IMR-90 (cell line): ENCODE measurements around the gene PRSS38. TPM values are rescaled to one million over a fixed set of nuclear protein-coding genes. Genes with fewer than 3 reads are reported as not detected.
A peak's percentile ranks its signal among the peaks of the same experiment; 100 is the strongest.

Source experiments
- ATAC-seq: fragments of 200-7000 bp; cut with Tn5 transposase; 2 replicates; pipeline ENCODE4 v1.9.1; 2020; ENCODE audit warnings: low read depth, mild to moderate bottlenecking, moderate library complexity
- BruUV-seq: library from RNA; stranded (reverse); fragments of 400-500 nt; replicated peaks from 2 replicates; lab custom pipeline; 2021; lab: Mats Ljungman, UMichigan
- CTCF ChIA-PET: fragments of 300-600 bp; formaldehyde crosslinking; extraction: SDS; loops from one replicate; lab custom pipeline; 2021; ENCODE audit warnings: antibody characterized with exemption; lab: Yijun Ruan, JAX
- POLR2A ChIA-PET: fragments of 300-600 bp; sonication (Branson Sonifier 250); formaldehyde crosslinking; loops from one replicate; lab custom pipeline; 2022; ENCODE audit warnings: antibody characterized with exemption; ENCODE audit not compliant: unreplicated experiment; lab: Charles Lee
- DNase-seq: peaks from one replicate; pipeline ENCODE4 v3.0.0; 2013
- H2AFZ ChIP-seq: replicated peaks from 2 replicates; pipeline ENCODE3; 2013; ENCODE audit warnings: low read length, mild to moderate bottlenecking; ENCODE audit not compliant: poor library complexity
- H2AK5ac ChIP-seq: 2 replicates; pipeline ENCODE4 v1.6.1; 2013; ENCODE audit warnings: low read depth, low read length, inconsistent platforms
- H2AK9ac ChIP-seq: replicated peaks from 2 replicates; pipeline ENCODE3; 2013; ENCODE audit warnings: mild to moderate bottlenecking, low read depth, low read length, moderate library complexity; ENCODE audit not compliant: poor library complexity
- H2BK120ac ChIP-seq: 2 replicates; pipeline ENCODE4 v1.6.1; 2013; ENCODE audit warnings: low read depth, low read length, inconsistent platforms
- H2BK15ac ChIP-seq: 3 replicates; pipeline ENCODE4 v1.6.1; 2013; ENCODE audit warnings: low read depth, low read length, inconsistent platforms
- H2BK20ac ChIP-seq: 2 replicates; pipeline ENCODE4 v1.6.1; 2013; ENCODE audit warnings: low read depth, mild to moderate bottlenecking, inconsistent platforms, low read length, moderate library complexity
- H2BK5ac ChIP-seq: 2 replicates; pipeline ENCODE4 v1.6.1; 2013; ENCODE audit warnings: mild to moderate bottlenecking, low read depth, low read length, inconsistent platforms; ENCODE audit not compliant: poor library complexity, severe bottlenecking
- H3K14ac ChIP-seq: replicated peaks from 2 replicates; pipeline ENCODE4 v1.6.1; 2013; ENCODE audit warnings: low read depth, low read length, inconsistent platforms
- H3K18ac ChIP-seq: 2 replicates; pipeline ENCODE4 v1.6.1; 2013; ENCODE audit warnings: low read depth, low read length, control low read depth
- H3K23ac ChIP-seq: 2 replicates; pipeline ENCODE4 v1.6.1; 2013; ENCODE audit warnings: low read depth, low read length, inconsistent platforms
- H3K27ac ChIP-seq: 2 replicates; pipeline ENCODE4 v1.5.1; 2013; ENCODE audit warnings: mild to moderate bottlenecking, control low read depth, low read length; ENCODE audit not compliant: insufficient read depth
- H3K27me3 ChIP-seq: 2 replicates; pipeline ENCODE4 v1.6.1; 2013; ENCODE audit warnings: low read length; ENCODE audit not compliant: control insufficient read depth, insufficient read depth
- H3K36me3 ChIP-seq: 2 replicates; pipeline ENCODE4 v1.6.1; 2013; ENCODE audit warnings: low read length, mixed read lengths; ENCODE audit not compliant: control insufficient read depth, insufficient read depth
- H3K4ac ChIP-seq: 2 replicates; pipeline ENCODE4 v1.6.1; 2013; ENCODE audit warnings: low read depth, low read length, inconsistent platforms
- H3K4me1 ChIP-seq: 2 replicates; pipeline ENCODE4 v1.6.1; 2013; ENCODE audit warnings: low read length, mixed read lengths; ENCODE audit not compliant: control insufficient read depth, insufficient read depth
- H3K4me2 ChIP-seq: 2 replicates; pipeline ENCODE4 v1.6.1; 2013; ENCODE audit warnings: low read depth, mild to moderate bottlenecking, control low read depth, low read length, moderate library complexity
- H3K4me3 ChIP-seq: 2 replicates; pipeline ENCODE4 v1.5.1; 2013; ENCODE audit warnings: low read depth, mild to moderate bottlenecking, control low read depth, low read length, moderate library complexity; ENCODE audit not compliant: insufficient read depth
- H3K56ac ChIP-seq: 2 replicates; pipeline ENCODE4 v1.6.1; 2013; ENCODE audit warnings: low read length, inconsistent platforms; ENCODE audit not compliant: insufficient read depth; ENCODE audit errors: extremely low read depth
- H3K79me1 ChIP-seq, 2 experiments: 2 replicates each; pipeline ENCODE4 v1.6.1; 2013; ENCODE audit warnings: low read length in 2 of 2, inconsistent platforms in 1 of 2, low read depth in 1 of 2
- H3K9ac ChIP-seq: 2 replicates; pipeline ENCODE4 v1.6.1; 2013; ENCODE audit warnings: low read depth, low read length, control low read depth
- H3K9me1 ChIP-seq: 2 replicates; pipeline ENCODE4 v1.6.1; 2013; ENCODE audit warnings: low read length, inconsistent platforms; ENCODE audit not compliant: insufficient read depth
- H3K9me3 ChIP-seq: 2 replicates; pipeline ENCODE4 v1.6.1; 2013; ENCODE audit warnings: low read length; ENCODE audit not compliant: control insufficient read depth, insufficient read depth
- H4K20me1 ChIP-seq: 2 replicates; pipeline ENCODE4 v1.6.1; 2013; ENCODE audit warnings: low read length, inconsistent platforms; ENCODE audit not compliant: insufficient read depth
- H4K5ac ChIP-seq: 2 replicates; pipeline ENCODE4 v1.6.1; 2013; ENCODE audit warnings: mild to moderate bottlenecking, low read depth, low read length, control low read depth
- H4K8ac ChIP-seq, 2 experiments: 2 replicates each; pipeline ENCODE4 v1.6.1; 2013; ENCODE audit warnings: low read depth in 2 of 2, low read length in 2 of 2, control low read depth in 1 of 2, inconsistent platforms in 1 of 2
- H4K91ac ChIP-seq: 2 replicates; pipeline ENCODE4 v1.6.1; 2013; ENCODE audit warnings: low read depth, low read length, inconsistent platforms; ENCODE audit not compliant: insufficient read depth
- CTCF ChIP-seq: conservative IDR thresholded peaks from 2 replicates; pipeline ENCODE4 v1.5.1; 2012; ENCODE audit warnings: mild to moderate bottlenecking, low read depth, low read length, improper control_type of control experiment
- FOS ChIP-seq: fragments of 150-350 bp; IDR thresholded peaks from 2 replicates; pipeline ENCODE4 v1.6.1; 2016; ENCODE audit warnings: low read depth, low read length
- MXI1 ChIP-seq: IDR thresholded peaks from 2 replicates; pipeline ENCODE4 v1.6.1; 2012; ENCODE audit warnings: low read depth, mild to moderate bottlenecking, low read length, moderate library complexity, borderline replicate concordance
- POLR2A ChIP-seq: IDR thresholded peaks from 2 replicates; pipeline ENCODE4 v1.6.1; 2012; ENCODE audit warnings: mild to moderate bottlenecking, low read depth, low read length
- RCOR1 ChIP-seq: IDR thresholded peaks from 2 replicates; pipeline ENCODE4 v1.6.1; 2012; ENCODE audit warnings: mild to moderate bottlenecking, low read length, improper control_type of control experiment; ENCODE audit not compliant: insufficient replicate concordance
- WGBS, 2 experiments: methylation state at CpG; one replicate each; pipeline versions ENCODE4 v1.1.5 to v1.1.7; 2013; ENCODE audit warnings: missing lambda C conversion rate in 2 of 2; ENCODE audit not compliant: insufficient read length in 1 of 2; ENCODE audit errors: extremely low coverage in 2 of 2; 5-methylcytosine and 5-hydroxymethylcytosine counted together
- dilution Hi-C: fragments of 300-500 bp; cut with HindIII; formaldehyde crosslinking; loops from one replicate; pipeline ENCODE4 v1.14.3; 2018; ENCODE audit warnings: low sequenced_read_pairs; ENCODE audit not compliant: unreplicated experiment
- in situ Hi-C: fragments of 300-500 bp; cut with MboI; formaldehyde crosslinking; loops from 3 replicates; pipeline ENCODE4 v1.14.3; 2019; ENCODE audit warnings: low sequenced_read_pairs, inconsistent platforms, mixed read lengths
- intact Hi-C: fragments of 100-400 bp; cut with micrococcal nuclease; formaldehyde crosslinking; loops from 2 replicates; pipeline ENCODE4 v1.10.0; 2022
- polyA plus RNA-seq, 3 experiments: library from polyadenylated mRNA; depleted of rRNA; stranded (reverse); fragments of >200 nt; gene quantifications; 2 replicates each; pipeline ENCODE4 v1.2.3, GENCODE V29; 2012; ENCODE audit warnings: low replicate concordance in 1 of 3
- total RNA-seq: library from RNA; depleted of rRNA; stranded (reverse); fragments of >200 nt; gene quantifications from 2 replicates; pipeline ENCODE4 v1.2.3, GENCODE V29; 2012
- TF ChIP-seq, protein P1 (sequence below): fragments of 150-350 bp; IDR thresholded peaks from 2 replicates; pipeline ENCODE4 v1.6.1; 2016; ENCODE audit warnings: low read depth, mild to moderate bottlenecking, low read length, moderate library complexity, borderline replicate concordance

Gene PRSS38
- total and polyA plus RNA-seq, 2 of the 4 experiments (the other 2 are of a cell fraction): not detected

- WGBS, 2 experiments: 67% methylated on average over 1 of the region's 11 CpGs; no CpG with 5 or more reads in 1 of the 2 experiments
- peak overlapping the region; percentile 72 for H2AK5ac ChIP-seq
- no peaks in the 10 kb centered on the region for H4K20me1 ChIP-seq
- H2BK15ac ChIP-seq: peak overlapping the region; percentile 75; the same call in 1 of the 3 replicates
- H3K27me3 ChIP-seq: peaks cover 11% of the 10 kb centered on the region
- peak overlapping the region; percentile 69; the same call in 1 of the 2 replicates for H3K14ac ChIP-seq
- peak overlapping the region; percentile 75 for H3K4ac ChIP-seq
- H3K56ac ChIP-seq: no peak overlapping the region
- intact Hi-C loops: no loop called here
- no TSS peak for BruUV-seq
- peak overlapping the region; percentile 95 for H2AFZ ChIP-seq
- peak overlapping the region; percentile 2; the same call in 1 of the 2 replicates for H3K4me2 ChIP-seq
- H3K9me3 ChIP-seq: no peaks in the 10 kb centered on the region
- no peak for DNase-seq
- H3K23ac ChIP-seq: 0 out of 2 replicates have a peak overlapping the region, but pooled peaks have one; percentile 44
- H2BK120ac ChIP-seq: peak overlapping the region; percentile 67
- ChIA-PET POLR2A (no interaction called here), CTCF (interaction anchor here (1.1 to 1.3 kb wide), 2 partner anchors 64 to 159 kb away, joined by 4 to 5 read pairs; no protein-coding TSS in a partner anchor)
- in situ Hi-C loops: no loop called here
- no peak overlapping the region for H3K9ac ChIP-seq
- peak overlapping the region in 1 of 2 experiments; percentile 86; a peak in 3 of 4 replicates for H4K8ac ChIP-seq
- no peaks in the 10 kb centered on the region for H3K36me3 ChIP-seq
- peaks cover 12% of the 10 kb centered on the region; the same call in 1 of the 2 replicates for H3K9me1 ChIP-seq
- TF ChIP-seq CTCF: no peak
- TF ChIP-seq, protein P1, sequence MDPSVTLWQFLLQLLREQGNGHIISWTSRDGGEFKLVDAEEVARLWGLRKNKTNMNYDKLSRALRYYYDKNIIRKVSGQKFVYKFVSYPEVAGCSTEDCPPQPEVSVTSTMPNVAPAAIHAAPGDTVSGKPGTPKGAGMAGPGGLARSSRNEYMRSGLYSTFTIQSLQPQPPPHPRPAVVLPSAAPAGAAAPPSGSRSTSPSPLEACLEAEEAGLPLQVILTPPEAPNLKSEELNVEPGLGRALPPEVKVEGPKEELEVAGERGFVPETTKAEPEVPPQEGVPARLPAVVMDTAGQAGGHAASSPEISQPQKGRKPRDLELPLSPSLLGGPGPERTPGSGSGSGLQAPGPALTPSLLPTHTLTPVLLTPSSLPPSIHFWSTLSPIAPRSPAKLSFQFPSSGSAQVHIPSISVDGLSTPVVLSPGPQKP: no peak
- no peak for TF ChIP-seq RCOR1
- no peak for TF ChIP-seq POLR2A
- TF ChIP-seq FOS: no peak
- no peak for TF ChIP-seq MXI1
- H3K4me1 ChIP-seq: peaks cover 17% of the 10 kb centered on the region
- peak overlapping the region; percentile 55 for H4K91ac ChIP-seq
- peak overlapping the region; percentile 76 for H2BK5ac ChIP-seq
- no peak for ATAC-seq
- peak overlapping the region; percentile 69 for H3K18ac ChIP-seq
- H4K5ac ChIP-seq: peak overlapping the region; percentile 8
- dilution Hi-C loops: no loop called here
- peak overlapping the region; percentile 42 for H2BK20ac ChIP-seq
- no peak overlapping the region for H3K4me3 ChIP-seq
- H2AK9ac ChIP-seq: peak overlapping the region; percentile 84
- peak overlapping the region; percentile 82; the same call in 1 of the 2 replicates for H3K27ac ChIP-seq
- H3K79me1 ChIP-seq: no peaks in the 10 kb centered on the region
These were observed 20.7 kb upstream of the PRSS38 start for GRCh38 chr1:227794817-227795192.
